ENCODE measurements around the gene STMP1.

GRCh38 chr7:135620980-135621850 lies 41.1 kb upstream of the STMP1 start:
- peak; percentile 23 to 71 (median 63) for TF ChIP-seq CTCF (IDR thresholded peaks at IDR 0.05)
- no peak for TF ChIP-seq POLR2A (IDR thresholded peaks at IDR 0.05)

Measured in vagina (tissue), 2 donors.